ENCODE results near the gene SRSF12. TPM values are rescaled to one million over a fixed set of nuclear protein-coding genes. Genes with fewer than 3 reads are reported as not detected.

The SRSF12 gene
- 38.2 TPM for total RNA-seq

DNA sequence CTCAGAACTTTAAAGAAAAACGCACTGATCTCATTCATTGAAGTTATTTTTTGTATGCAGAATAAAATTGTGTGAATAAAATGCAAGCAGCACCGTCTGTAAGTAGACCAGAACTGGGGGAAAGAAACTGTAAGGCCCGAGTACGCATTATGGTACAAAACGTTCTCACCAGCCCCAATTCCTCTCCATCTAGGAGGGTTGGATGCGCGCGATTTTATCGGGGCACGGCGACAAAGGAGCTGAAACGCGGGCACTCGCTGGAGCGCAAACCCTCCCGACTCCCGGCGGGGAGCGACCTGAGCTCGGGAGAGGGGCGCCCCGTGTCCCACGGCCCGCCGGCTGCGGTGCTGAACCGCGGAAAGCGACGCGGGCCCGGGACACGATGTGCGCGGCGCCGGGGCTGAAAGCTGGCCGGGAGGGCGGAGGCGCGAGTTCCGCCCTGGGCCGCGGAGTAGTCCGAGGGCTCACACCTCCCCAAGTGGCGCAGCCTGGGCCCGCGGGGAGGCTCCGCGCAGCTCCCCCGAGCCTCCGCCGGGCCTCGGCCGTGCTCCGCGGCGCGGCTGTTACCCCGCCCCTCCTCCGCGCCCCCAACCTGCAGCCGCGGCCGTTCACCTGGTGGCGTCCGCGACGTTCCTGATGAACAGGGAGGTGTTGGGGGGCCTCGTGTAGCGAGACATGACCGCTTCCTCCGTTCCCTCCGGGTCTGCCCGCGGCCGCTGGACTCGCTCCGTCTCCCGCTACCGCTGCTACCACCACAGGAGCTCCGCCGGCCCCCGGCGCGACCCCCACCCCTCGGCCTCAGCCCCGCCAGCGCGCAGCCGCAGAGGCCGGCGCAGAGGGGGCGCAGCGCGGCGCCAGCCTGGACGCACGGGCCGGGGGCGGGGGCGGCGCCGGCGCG, at the start of gene SRSF12:
Gene SRSF12, minus strand, starts transcription at position 861 of the 898 bp plus-strand sequence. Its CDS starts 184 bp downstream, at position 677.

DNA sequence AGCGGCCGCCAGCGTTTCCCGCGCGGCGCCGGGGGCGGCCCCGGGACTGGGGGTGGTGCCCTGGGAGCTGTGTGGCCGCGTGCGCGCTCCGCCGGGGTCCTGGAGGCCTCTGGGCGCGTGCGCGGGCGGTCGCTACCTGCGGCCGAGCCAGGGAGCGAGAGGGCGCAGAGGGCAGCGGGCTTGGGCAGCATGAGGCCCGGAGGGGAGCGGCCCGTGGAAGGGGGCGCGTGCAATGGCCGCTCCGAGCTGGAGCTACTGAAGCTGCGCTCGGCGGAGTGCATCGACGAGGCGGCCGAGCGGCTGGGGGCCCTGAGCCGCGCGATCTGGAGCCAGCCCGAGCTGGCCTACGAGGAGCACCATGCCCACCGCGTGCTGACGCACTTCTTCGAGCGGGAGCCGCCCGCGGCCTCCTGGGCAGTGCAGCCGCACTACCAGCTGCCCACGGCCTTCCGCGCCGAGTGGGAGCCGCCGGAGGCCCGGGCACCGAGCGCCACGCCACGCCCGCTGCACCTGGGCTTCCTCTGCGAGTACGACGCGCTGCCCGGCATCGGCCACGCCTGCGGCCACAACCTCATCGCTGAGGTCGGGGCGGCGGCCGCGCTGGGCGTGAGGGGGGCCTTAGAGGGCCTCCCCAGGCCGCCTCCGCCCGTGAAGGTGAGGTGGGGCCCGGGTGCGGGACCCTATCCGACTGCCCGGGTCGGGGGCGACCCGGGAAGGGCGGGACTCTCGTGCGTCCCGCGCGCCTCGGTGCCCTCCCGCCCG, 28.3 kb upstream of the SRSF12 start, which contains the start of gene PM20D2:
Gene PM20D2, plus strand, starts transcription at position 100 of the 762 bp plus-strand sequence. Its CDS starts 90 bp downstream, at position 190.

DNA sequence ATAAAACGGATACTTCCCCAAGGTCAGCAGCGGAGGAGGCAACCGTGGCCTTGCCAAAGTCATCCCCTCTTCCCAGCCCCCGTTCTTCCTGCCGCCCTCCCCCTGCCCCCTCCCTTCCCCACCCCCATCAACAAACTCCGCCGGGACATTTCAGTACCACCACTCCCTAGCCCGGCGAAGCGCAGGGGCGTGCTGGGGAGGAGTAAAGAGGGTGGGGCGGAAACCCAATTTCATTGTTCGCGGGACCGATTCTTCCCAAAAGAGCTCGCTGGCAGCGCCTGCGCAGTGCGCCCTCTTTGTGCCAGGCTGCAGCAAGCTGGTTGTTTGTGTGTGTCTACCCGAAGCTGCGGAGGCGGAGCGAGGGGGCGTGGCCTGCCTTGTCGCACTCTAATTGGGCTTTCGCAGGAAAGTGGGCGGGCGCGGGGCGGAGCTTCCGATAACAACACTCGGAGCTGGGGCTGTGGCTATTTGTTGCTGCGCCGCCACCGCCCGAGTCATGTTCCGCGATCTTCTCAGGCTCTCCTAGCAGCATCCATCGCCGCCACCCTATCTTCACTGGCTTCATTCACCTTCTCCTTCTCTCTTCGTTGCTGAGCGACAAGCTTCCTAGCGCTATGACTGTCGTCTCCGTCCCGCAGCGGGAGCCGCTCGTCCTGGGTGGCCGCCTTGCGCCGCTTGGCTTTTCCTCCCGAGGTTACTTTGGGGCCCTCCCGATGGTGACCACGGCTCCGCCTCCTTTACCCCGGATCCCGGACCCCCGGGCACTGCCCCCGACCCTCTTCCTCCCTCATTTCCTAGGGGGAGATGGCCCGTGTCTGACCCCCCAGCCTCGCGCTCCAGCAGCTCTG, 37.4 kb downstream of the SRSF12 start, which contains the start of gene PNRC1:
Gene PNRC1, plus strand, starts transcription at position 471 of the 848 bp plus-strand sequence. Its CDS starts 144 bp downstream, at position 615.

Small RNAs within 50 kb of the gene (small RNA-seq; reads per million reads assigned to genes)
- gene RN7SL336P (ENCODE audit: low replicate concordance) (not detected), gene RNU2-61P (ENCODE audit: low replicate concordance) (1.4 reads per million, percentile 76 among the genes with 10 or more reads in this experiment)

Other genes with a start within 250 kb of the SRSF12 start
- 65.4 TPM for gene RNGTT, start 154.5 kb downstream of the SRSF12 start, total RNA-seq
- gene PNRC1, start 37.3 kb downstream of the SRSF12 start, total RNA-seq: 81.7 TPM
- 16.6 TPM for gene PM20D2, start 28.0 kb upstream of the SRSF12 start, total RNA-seq
- not detected for gene GABRR1, start 99.3 kb upstream of the SRSF12 start, total RNA-seq
- 0.63 TPM for gene GABRR2, start 197.2 kb upstream of the SRSF12 start, total RNA-seq
- 53.2 TPM for gene UBE2J1, start 234.7 kb upstream of the SRSF12 start, total RNA-seq